HG03060 (cell line): Measurements from ENCODE around the gene VPS11.

Source experiments
- ATAC-seq: cut with Tn5 transposase; IDR thresholded peaks from one replicate; pipeline ENCODE4 v1.9.1; 2021; ENCODE audit warnings: low read depth, moderate number of reproducible peaks; ENCODE audit not compliant: unreplicated experiment

The VPS11 gene

GRCh38 chr11:119077839-119078238 lies 10.2 kb downstream of the VPS11 start:
- ATAC-seq = no peak

DNA sequence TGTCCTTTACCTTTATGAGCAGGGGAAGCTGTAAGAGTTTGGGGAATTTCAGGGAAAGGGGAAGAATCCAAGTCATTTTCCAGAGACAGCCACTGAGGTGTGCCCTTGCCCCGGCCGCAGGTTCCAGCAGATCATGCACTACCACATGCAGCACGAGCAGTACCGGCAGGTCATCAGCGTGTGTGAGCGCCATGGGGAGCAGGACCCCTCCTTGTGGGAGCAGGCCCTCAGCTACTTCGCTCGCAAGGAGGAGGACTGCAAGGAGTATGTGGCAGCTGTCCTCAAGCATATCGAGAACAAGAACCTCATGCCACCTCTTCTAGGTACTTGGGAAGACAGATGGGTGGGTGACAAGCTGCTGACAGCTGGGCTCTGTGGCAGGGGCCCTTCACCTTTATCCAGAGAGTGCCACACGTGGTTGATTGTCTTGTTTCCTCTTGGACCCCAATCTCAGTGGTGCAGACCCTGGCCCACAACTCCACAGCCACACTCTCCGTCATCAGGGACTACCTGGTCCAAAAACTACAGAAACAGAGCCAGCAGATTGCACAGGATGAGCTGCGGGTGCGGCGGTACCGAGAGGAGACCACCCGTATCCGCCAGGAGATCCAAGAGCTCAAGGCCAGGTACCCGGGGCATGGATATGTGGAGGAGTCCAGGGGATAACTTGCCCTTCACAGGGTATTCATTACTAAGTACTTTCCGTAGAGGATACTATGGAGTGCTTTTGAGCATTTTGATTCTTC lies 11.2 kb downstream of the VPS11 start:
- ATAC-seq = no peak

- ATAC-seq = no peak
These were observed 14.2 kb downstream of the VPS11 start for GRCh38 chr11:119081682-119082260.

DNA sequence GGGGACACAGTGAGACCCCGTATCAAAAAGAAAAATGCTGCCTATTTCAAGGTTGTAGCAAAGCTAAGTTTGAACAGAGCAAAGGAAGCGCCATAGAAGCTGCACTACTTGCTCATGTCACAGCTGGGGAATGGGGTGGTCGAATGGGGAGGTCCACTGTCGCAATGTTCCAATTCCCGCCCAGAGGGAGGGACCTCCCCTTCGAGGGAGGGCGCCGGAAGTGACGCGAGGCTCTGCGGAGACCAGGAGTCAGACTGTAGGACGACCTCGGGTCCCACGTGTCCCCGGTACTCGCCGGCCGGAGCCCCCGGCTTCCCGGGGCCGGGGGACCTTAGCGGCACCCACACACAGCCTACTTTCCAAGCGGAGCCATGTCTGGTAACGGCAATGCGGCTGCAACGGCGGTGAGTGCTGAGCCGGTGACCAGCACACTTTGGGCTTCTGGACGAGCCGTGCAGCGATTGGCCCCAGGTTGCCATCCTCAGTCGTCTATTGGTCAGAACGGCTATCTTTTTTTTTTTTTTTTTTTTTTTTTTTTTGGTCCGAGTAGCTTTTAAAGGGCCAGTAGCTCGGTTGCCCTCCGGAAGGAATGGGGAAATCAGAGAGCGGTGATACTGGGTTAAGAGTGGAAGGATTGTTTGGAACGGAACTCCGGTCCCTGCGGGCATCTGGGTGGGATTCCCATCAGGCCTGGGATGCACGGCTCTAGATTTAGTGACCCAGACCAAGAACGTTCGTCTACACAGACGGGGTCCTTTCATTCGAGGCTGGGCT lies 17.2 kb downstream of the VPS11 start, which contains the start of gene HMBS:
TSS of gene HMBS (plus strand) at position 219 of the 774 bp plus-strand sequence. CDS start at position 372, 153 bp downstream.
- ATAC-seq = peak; percentile 71

GRCh38 chr11:119085437-119085847 lies 17.8 kb downstream of the VPS11 start:
- no peak for ATAC-seq

- no peak for ATAC-seq
These were observed 19.5 kb downstream of the VPS11 start for GRCh38 chr11:119087123-119087522.

- no peak for ATAC-seq
These were observed 20.2 kb downstream of the VPS11 start for GRCh38 chr11:119087747-119088241.

- no peak for ATAC-seq
These were observed 20.8 kb downstream of the VPS11 start for GRCh38 chr11:119088406-119088805.

DNA sequence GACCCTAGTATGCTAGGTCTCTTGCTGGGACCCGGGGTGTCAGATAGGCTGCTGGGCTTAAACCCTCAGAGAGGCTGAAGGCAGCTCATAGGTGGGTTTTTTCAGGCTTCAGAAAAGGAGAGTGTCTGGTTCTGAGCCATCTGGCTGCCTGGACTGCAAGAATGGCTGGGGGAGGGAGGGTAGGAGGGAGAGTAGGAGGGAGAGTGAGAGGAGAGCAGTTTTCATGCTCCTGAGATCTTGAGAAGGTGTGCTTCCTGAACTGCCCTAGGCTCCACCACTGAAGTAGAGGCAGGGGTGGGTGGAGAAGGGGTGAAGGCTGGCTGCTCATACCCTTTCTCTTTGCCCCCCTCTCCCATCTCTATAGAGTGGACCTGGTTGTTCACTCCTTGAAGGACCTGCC lies 21.7 kb downstream of the VPS11 start:
- ATAC-seq = no peak

DNA sequence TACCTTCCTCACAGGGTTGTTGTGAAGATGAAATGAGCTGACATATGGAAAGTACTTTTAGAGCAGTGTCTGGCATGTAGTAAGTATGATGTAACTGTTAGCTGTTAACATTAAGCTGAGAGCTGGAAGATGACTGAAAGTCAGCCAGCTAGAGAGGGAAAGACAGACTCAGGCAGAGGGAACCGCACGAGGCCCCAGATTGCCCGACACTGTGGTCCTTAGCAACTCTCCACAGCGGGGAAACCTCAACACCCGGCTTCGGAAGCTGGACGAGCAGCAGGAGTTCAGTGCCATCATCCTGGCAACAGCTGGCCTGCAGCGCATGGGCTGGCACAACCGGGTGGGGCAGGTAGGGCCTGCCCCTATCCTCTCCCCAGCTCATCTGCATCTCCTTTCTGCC lies 23.6 kb downstream of the VPS11 start:
- ATAC-seq = no peak

DNA sequence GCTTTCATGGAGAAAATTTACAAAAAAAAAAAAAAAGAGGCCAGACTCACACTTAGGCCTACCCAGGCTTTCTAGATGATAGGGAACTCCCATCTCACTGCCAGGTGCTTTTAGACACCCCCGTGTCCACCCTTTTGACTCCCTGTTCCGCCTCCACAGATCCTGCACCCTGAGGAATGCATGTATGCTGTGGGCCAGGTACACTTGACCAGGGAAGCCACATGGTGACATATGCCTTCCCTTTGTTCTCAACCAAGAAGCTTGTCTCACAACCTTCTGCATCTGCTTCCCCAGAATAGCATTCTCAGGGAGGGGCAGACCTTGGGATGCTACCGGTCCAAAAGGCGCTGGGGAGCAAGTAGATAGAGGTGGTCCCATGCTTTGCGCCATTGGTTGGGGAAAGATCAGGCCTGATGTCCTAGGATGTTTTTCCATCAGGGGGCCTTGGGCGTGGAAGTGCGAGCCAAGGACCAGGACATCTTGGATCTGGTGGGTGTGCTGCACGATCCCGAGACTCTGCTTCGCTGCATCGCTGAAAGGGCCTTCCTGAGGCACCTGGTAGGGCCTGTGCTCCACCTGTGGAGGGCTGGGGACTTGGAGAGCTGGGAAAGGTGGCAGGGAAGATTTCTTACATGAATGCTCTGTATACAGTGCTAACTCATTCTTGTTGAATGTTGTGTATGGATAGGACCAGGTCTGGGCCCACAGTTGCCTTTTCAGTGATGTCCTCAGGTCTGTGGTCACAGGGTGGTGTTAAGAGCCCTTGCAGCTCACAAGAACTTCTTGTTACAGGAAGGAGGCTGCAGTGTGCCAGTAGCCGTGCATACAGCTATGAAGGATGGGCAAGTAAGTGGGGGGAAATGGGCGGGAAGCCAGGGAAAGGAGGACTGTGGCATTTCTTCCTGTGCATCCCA lies 24.6 kb downstream of the VPS11 start:
- no peak for ATAC-seq

DNA sequence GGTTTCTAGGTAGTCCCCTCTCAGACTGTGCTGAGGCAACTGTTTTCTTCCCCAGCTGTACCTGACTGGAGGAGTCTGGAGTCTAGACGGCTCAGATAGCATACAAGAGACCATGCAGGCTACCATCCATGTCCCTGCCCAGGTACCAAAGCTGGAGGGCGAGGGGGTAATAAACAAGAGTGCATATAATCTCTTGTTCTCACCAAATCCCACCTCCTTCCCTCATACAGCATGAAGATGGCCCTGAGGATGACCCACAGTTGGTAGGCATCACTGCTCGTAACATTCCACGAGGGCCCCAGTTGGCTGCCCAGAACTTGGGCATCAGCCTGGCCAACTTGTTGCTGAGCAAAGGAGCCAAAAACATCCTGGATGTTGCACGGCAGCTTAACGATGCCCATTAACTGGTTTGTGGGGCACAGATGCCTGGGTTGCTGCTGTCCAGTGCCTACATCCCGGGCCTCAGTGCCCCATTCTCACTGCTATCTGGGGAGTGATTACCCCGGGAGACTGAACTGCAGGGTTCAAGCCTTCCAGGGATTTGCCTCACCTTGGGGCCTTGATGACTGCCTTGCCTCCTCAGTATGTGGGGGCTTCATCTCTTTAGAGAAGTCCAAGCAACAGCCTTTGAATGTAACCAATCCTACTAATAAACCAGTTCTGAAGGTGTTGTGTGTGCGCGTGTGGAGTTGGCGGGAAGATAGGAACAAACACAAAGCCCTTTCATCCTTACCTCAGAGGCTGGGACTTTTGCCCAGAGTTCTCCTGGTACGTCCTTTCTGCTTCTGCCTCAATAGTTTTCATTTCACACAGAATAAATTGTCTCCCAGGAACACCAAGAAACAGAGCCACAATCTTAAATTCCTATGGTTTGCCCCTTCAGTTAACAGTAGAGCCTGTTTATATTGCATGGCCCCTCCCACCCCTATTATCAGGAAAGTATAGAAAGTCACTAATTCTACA lies 25.5 kb downstream of the VPS11 start:
- no peak for ATAC-seq

GRCh38 chr11:119093942-119094815 lies 26.6 kb downstream of the VPS11 start:
- ATAC-seq = no peak

DNA sequence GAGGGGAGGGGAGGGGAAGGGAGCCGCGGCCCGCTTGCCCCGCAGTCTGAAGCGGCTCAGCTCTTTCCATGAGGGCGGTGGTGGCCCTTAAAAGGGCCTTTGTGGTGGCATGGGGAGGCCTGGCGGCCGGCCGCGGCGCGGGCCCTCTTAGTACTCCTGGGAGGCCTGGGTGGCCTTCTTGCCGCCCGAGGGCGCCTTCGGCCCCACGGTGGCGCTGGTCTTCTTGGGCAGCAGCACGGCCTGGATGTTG lies 27.1 kb downstream of the VPS11 start:
- peak; percentile 7 for ATAC-seq

GRCh38 chr11:119095066-119095880 lies 27.7 kb downstream of the VPS11 start:
- ATAC-seq = peak; percentile 78

DNA sequence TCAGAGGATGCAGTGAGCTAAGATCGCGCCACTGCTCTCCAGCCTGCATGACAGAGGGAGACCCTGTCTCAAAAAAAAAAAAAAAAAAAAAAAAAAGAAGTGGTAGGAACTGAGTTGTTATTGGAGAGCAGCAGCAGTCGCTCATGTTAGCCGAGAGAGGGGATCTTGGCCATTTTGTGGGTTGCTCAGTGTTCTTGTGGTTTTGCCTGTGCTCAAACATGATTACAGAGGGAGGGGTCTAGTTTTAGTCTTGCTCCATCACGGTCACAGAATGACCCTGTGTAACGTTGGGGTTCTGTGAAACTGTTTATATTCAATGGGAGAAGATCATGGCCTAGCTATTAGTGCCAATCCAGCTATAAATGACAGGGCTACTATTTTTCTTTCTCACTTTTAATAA lies 32.1 kb downstream of the VPS11 start:
- no peak for ATAC-seq

DNA sequence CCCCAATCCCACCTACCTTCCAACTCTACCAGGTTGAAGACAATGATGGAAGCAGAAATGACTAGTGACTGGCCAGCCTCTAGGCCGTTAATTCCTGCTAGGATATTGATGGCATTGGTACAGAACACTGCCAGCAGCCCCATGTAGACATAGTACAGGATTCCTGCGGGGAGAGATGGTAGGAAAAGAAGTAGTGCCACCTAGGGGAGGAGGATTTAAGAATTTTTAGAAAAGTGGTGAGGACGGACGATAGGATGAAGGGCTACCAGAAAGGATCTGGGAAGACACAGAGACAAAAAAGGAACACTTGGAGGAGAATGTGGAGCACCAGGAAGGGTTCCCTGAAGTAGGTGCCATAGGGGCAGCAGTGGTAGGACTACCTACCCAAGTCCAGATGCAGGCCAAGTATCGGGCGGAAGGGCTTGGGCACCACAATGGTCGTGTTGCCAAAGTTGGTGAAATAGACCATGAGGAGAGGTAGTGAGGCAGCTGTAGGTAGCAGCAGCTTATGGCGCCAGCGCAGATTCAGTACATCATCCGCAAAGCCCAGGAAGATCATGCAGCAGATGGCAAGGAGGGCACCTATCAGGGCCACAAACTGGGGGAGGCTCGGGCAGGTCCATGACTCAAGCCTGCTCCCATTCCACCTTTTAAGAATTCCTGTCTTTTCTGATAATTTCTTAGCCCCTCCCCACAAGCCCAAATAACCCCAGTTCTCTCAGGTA lies 32.8 kb downstream of the VPS11 start:
- no peak for ATAC-seq
